Measurements from ENCODE around the gene LRSAM1. TPM values are rescaled to one million over a fixed set of nuclear protein-coding genes. Genes with fewer than 3 reads are reported as not detected.

LRSAM1 gene
- total and polyA plus RNA-seq, 2 of the 8 experiments (the other 6 are each of a cell fraction or from before 2014, with no cell fraction given), result 9.7 to 18.3 TPM

GRCh38 chr9:127458921-127459320, 7.6 kb downstream of the LRSAM1 start:
- POLR2A ChIA-PET (ENCODE audit: partially characterized antibody), result interaction anchor here (0.7 to 1.1 kb wide), 2 partner anchors 13 to 27 kb away, joined by 3 read pairs; no protein-coding TSS in a partner anchor
- Histone ChIP-seq H2BK15ac (ENCODE audit: low read length) (no peak overlapping the region), H4K8ac (ENCODE audit: extremely low read depth, insufficient read depth, low read length) (no peak overlapping the region), H2AFZ (ENCODE audit: low read length) (no peak overlapping the region), H2AK5ac (ENCODE audit: low read depth, low read length) (no peak overlapping the region), H3K14ac (ENCODE audit: insufficient read length) (no peak overlapping the region), H4K91ac (replicated peaks; ENCODE audit: insufficient read length, low read length) (no peak overlapping the region), H3K79me1 (ENCODE audit: low read depth, low read length) (no peaks in the 10 kb centered on the region), H4K5ac (ENCODE audit: insufficient read length, low read depth, low read length) (no peak overlapping the region), H2BK12ac (ENCODE audit: low read depth, low read length) (no peak overlapping the region), H2BK5ac (ENCODE audit: low read depth, low read length) (no peak overlapping the region), H3K36me3 (ENCODE audit: control insufficient read depth in 2 of 4, insufficient read depth in 4 of 4, low read length in 3 of 4) (peaks cover 7 to 34% (median 14%) of the 10 kb centered on the region in 4 experiments; a peak in 7 of 8 replicates), H3K23me2 (ENCODE audit: low read depth, low read length) (no peaks in the 10 kb centered on the region), H3K79me2 (ENCODE audit: control insufficient read depth in 1 of 2, insufficient read depth in 2 of 2, low read length in 2 of 2) (no peaks in the 10 kb centered on the region), H2BK120ac (replicated peaks; ENCODE audit: low read depth, low read length) (no peak overlapping the region), H2BK20ac (ENCODE audit: low read length) (no peak overlapping the region), H3K4me1 (replicated peaks in 1 of 4; ENCODE audit: control insufficient read depth in 3 of 4, insufficient read depth in 4 of 4, low read length in 3 of 4) (no peaks in the 10 kb centered on the region), H3K27ac (ENCODE audit: low read depth, low read length) (no peak overlapping the region), H3K4me3 (ENCODE audit: extremely low read depth in 1 of 4, insufficient read depth in 2 of 4, low read depth in 3 of 4, low read length in 4 of 4) (no peak overlapping the region), H3K9me3 (ENCODE audit: insufficient read depth in 2 of 2, low read depth in 1 of 2, low read length in 1 of 2) (no peaks in the 10 kb centered on the region), H3K27me3 (replicated peaks in 1 of 4; ENCODE audit: control insufficient read depth in 3 of 4, extremely low read depth in 1 of 4, insufficient read depth in 3 of 4, low read length in 3 of 4) (no peaks in the 10 kb centered on the region; a peak in 1 of 7 replicates), H4K20me1 (replicated peaks in 1 of 2; ENCODE audit: control insufficient read depth in 1 of 2, insufficient read depth in 2 of 2, low read length in 2 of 2) (peaks cover 2% of the 10 kb centered on the region in 2 experiments), H3K9ac (replicated peaks in 1 of 4; ENCODE audit: extremely low read depth in 1 of 4, low read depth in 3 of 4, low read length in 3 of 4) (no peak overlapping the region), H3K23ac (ENCODE audit: insufficient read length) (no peak overlapping the region), H3K4me2 (ENCODE audit: insufficient read depth in 1 of 2, low read depth in 2 of 2, low read length in 2 of 2) (no peak overlapping the region), H3K56ac (replicated peaks; ENCODE audit: insufficient read length, low read depth, low read length) (no peak overlapping the region), H3K18ac (ENCODE audit: extremely low read depth, low read length) (no peak overlapping the region), H3K4ac (replicated peaks; ENCODE audit: insufficient read length, low read depth, low read length) (no peak overlapping the region)
- WGBS, 2 experiments (ENCODE audit: extremely low coverage in 1 of 2, insufficient coverage in 1 of 2, insufficient read length in 1 of 2, insufficient replicate concordance in 2 of 2, low coverage in 1 of 2, low lambda C conversion rate in 2 of 2, missing lambda C conversion rate in 1 of 2), result 90% methylated on average over 7 of the region's 9 CpGs; no CpG with 5 or more reads in 1 of the 2 experiments
- DNase-seq (ENCODE audit: low read depth in 1 of 2, low spot score in 2 of 2) (no peak), FAIRE-seq (no peak)
- CTCF ChIA-PET (ENCODE audit: partially characterized antibody), result no interaction called here
- TF ChIP-seq CREB1 (IDR thresholded peaks at IDR 0.05) (no peak), SRF (IDR thresholded peaks at IDR 0.05; ENCODE audit: low read depth, low read length) (no peak), SIRT6 (IDR thresholded peaks at IDR 0.05; ENCODE audit: low read length) (no peak)

Data from H1 (cell line).